LNCAP (cell line): Measurements from ENCODE around the gene RXRA.

ENCODE experiments used
- CTCF ChIP-seq: fragments of 450-650 bp; IDR thresholded peaks from 2 replicates; pipeline ENCODE4 v1.5.1; 2017; ENCODE audit warnings: mild to moderate bottlenecking

The RXRA gene

DNA sequence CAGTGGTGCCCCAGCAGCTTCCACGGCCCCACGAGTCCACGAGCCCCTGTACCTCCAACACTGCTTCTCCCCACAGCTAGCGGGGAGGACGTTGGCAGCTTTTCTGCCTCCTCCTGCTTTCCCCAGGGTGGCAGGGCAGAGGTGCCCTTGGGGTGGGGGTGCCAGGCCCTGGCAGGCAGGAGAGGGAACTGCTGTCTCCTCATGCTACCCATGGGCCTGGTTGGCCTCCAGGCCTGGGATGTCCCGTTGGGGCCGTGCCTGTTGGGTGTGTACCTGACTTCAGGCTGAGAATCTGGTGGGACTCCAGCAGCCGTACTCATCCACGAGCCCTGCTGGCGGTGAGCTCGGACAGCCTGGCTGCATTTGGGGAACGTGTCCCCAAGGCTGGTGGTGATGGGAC is 27.3 kb downstream of the RXRA start:
- no peak for TF ChIP-seq CTCF

- TF ChIP-seq CTCF, result no peak
These were observed 28.9 kb downstream of the RXRA start for GRCh38 chr9:134355158-134355557.

DNA sequence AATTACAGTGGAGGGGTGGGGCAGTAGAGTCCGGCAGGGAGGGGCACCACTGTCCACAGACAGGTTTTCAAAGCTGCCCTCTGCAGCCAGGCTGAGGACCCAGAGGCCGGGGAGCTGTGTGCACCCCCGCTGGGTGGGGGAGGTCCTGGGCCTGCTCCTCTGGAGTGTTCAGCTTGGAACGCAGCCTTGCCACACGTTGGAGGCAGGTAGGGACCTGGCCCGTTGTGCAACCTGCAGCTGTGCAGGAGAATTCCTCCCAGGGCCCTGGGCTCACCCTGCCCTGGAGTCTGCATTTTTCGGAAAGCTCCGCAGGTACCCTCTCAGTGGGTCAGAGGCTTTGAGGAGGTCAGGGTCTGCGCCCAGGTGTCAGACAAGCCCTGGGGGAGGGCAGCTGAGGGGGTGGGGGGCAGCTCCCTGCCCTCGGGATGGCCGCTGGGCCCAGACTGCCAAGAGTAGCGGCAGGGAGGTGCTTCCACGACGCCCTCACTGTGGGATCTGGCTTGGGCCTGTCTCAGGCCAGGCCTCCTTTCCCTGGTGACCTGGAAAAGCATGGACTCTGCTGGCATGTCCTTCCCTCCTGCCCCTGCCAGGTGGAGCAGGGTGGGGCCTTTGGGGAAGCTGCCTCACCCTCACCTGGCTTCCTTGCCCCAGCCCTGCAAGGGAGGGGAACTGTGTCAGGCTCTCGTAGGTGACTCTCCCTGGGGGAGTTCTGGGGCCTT is 29.5 kb downstream of the RXRA start:
- no peak for TF ChIP-seq CTCF

DNA sequence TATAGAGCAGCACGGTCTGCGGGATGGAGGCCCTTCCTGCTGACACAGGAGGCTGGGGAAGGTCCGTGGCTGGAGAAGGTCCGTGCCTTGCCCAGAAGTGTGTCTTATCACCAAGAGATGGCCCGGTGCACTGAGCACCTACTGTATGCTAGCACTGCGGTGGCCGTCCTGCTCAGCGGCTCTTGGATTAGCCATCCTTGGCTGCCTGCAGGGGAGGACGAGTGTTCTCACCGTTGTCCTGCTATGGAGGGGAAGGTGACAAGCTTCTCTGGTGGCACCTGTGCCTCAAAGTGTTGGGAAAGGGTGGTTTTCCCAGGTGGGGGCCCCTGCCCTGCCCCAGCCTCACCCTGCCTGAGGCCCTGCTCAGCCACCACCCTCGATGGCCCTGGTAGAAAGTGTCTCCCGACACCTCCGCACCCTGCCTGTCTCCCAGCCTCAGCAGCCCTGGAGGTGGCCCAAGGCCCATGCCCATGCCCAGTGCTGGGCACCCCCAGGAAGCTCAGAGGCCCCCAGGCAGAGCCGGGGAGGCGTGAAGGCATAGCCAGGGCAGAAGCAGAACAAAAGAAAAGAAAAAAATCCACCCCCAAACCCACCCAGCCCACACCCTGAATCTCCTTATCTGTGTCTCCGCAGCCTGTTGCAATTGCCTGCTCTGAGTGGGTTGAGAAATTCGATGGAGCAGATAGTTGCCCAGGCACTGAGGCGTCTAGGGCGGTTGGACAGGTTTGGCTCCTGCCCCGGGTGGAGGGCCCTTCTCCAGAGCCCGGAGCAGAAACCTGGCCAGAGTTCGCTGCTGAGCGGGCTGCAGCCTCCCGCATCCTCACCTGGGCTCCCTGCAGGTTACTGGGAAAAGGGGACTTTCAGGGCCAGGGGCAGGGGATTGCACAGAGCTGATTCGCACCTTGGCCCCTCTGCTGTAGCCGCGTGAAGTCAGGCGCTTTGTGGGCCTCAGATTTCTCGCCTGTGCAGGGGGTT is 30.5 kb downstream of the RXRA start:
- no peak for TF ChIP-seq CTCF

- no peak for TF ChIP-seq CTCF
These were observed 31.4 kb downstream of the RXRA start for GRCh38 chr9:134357631-134358025.

- TF ChIP-seq CTCF, result no peak
These were observed 31.9 kb downstream of the RXRA start for GRCh38 chr9:134358026-134358661.

DNA sequence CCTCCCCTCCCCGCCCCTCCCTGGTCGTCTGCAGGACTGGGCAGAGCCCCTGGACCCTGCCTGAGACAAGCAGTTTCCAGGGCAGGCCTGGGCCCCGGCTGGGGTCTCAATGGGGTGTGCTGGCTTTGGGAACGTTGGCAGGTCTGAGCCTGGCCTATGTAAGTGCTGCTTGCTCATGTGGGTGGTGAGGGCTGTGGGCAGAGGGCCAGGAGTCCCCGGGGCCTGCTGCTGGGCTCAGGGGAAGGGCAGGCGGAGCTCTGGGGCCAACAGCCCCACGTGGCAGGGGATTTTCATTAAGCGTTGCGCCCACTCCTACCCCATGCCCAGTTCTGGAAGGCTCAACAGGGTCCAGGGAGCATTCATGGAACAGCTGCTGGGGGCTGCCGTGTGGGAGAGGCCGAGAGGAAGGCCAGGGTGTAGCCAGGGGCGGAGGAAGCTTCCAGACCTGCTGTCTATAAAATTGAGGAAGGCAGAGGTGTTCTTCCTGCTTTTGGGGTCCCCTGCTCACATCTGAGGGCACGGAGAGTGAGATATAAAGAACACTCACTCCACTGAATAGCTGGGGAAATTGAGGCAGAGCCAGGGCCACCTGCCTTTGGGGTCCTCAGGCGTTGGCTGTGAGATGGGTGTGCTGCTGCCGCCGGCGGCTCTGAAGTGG is 32.5 kb downstream of the RXRA start:
- no peak for TF ChIP-seq CTCF
